Measurements from ENCODE around the gene C5orf58. TPM values are rescaled to one million over a fixed set of nuclear protein-coding genes. Genes with fewer than 3 reads are reported as not detected.

The C5orf58 gene
- total and polyA plus RNA-seq, 2 donors (not counting 1 experiment from before 2014, with no cell fraction given), result not detected

GRCh38 chr5:170251462-170251861, 18.7 kb downstream of the C5orf58 start:
- no CpG with 5 or more reads among the region's 2 CpGs for WGBS (ENCODE audit: insufficient coverage)
- Histone ChIP-seq H3K79me2 (ENCODE audit: control insufficient read depth, insufficient read depth, low read length) (no peaks in the 10 kb centered on the region), H3K4me2 (replicated peaks; ENCODE audit: low read depth, low read length, poor library complexity, severe bottlenecking) (no peak overlapping the region), H3K27me3 (replicated peaks in 1 of 4; ENCODE audit: control extremely low read depth in 1 of 4, control insufficient read depth in 3 of 4, insufficient read depth in 4 of 4, low read length in 3 of 4) (no peaks in the 10 kb centered on the region), H3K9ac (ENCODE audit: low read length) (no peak overlapping the region), H3K4me1 (ENCODE audit: control insufficient read depth in 2 of 2, insufficient read depth in 2 of 2, low read length in 2 of 2) (peaks cover 0 to 4% of the 10 kb centered on the region in 2 donors), H3K27ac (ENCODE audit: low read length in 2 of 2) (no peak overlapping the region), H2AFZ (ENCODE audit: insufficient read depth, low read depth, low read length, poor library complexity, severe bottlenecking) (no peak overlapping the region), H4K20me1 (ENCODE audit: control insufficient read depth, insufficient read depth, low read length, poor library complexity, severe bottlenecking) (no peaks in the 10 kb centered on the region), H3K4me3 (ENCODE audit: control extremely low read depth in 1 of 5, extremely low read depth in 1 of 5, insufficient read depth in 1 of 5, low read depth in 2 of 5, low read length in 4 of 5) (no peak overlapping the region), H3K9me3 (ENCODE audit: control extremely low read depth in 1 of 3, control insufficient read depth in 2 of 3, insufficient read depth in 1 of 3, low read length in 2 of 3) (no peaks in the 10 kb centered on the region), H3K36me3 (replicated peaks in 1 of 2; ENCODE audit: control extremely low read depth in 1 of 2, control insufficient read depth in 1 of 2, extremely low read depth in 1 of 2, insufficient read depth in 2 of 2, low read length in 1 of 2) (peaks cover 6 to 7% of the 10 kb centered on the region in 2 experiments)
- Mint-ChIP-seq H3K27ac (no peak overlapping the region), H3K27me3 (no peaks in the 10 kb centered on the region), H3K4me3 (no peak overlapping the region), H3K9me3 (ENCODE audit: insufficient read depth) (no peaks in the 10 kb centered on the region), H3K4me1 (peaks cover 13% of the 10 kb centered on the region)
- TF ChIP-seq CTCF (IDR thresholded peaks at IDR 0.05), result no peak
- TF ChIP-seq EZH2 (IDR thresholded peaks at IDR 0.05; ENCODE audit: borderline replicate concordance, insufficient read depth, low read depth, low read length, poor library complexity, severe bottlenecking), result no peak
- ChIA-PET POLR2A (no interaction called here), CTCF (interaction anchor here (0.8 to 1.7 kb wide), 2 partner anchors 17 to 25 kb away, joined by 3 to 6 read pairs; no protein-coding TSS in a partner anchor)
- DNase-seq (no peak), ATAC-seq (ENCODE audit: low read depth) (no peak)
- intact Hi-C loops (cut with micrococcal nuclease), result no loop called here

GRCh38 chr5:170252109-170252508, 19.3 kb downstream of the C5orf58 start:
- Histone ChIP-seq H3K36me3 (replicated peaks in 1 of 2; ENCODE audit: control extremely low read depth in 1 of 2, control insufficient read depth in 1 of 2, extremely low read depth in 1 of 2, insufficient read depth in 2 of 2, low read length in 1 of 2) (peaks cover 6 to 7% of the 10 kb centered on the region in 2 experiments), H3K4me3 (ENCODE audit: control extremely low read depth in 1 of 5, extremely low read depth in 1 of 5, insufficient read depth in 1 of 5, low read depth in 2 of 5, low read length in 4 of 5) (no peak overlapping the region), H3K4me2 (replicated peaks; ENCODE audit: low read depth, low read length, poor library complexity, severe bottlenecking) (no peak overlapping the region), H4K20me1 (ENCODE audit: control insufficient read depth, insufficient read depth, low read length, poor library complexity, severe bottlenecking) (no peaks in the 10 kb centered on the region), H3K4me1 (ENCODE audit: control insufficient read depth in 2 of 2, insufficient read depth in 2 of 2, low read length in 2 of 2) (peaks cover 0 to 4% of the 10 kb centered on the region in 2 donors), H2AFZ (ENCODE audit: insufficient read depth, low read depth, low read length, poor library complexity, severe bottlenecking) (no peak overlapping the region), H3K9ac (ENCODE audit: low read length) (no peak overlapping the region), H3K27me3 (replicated peaks in 1 of 4; ENCODE audit: control extremely low read depth in 1 of 4, control insufficient read depth in 3 of 4, insufficient read depth in 4 of 4, low read length in 3 of 4) (no peaks in the 10 kb centered on the region), H3K27ac (ENCODE audit: low read length in 2 of 2) (no peak overlapping the region), H3K9me3 (ENCODE audit: control extremely low read depth in 1 of 3, control insufficient read depth in 2 of 3, insufficient read depth in 1 of 3, low read length in 2 of 3) (no peaks in the 10 kb centered on the region), H3K79me2 (ENCODE audit: control insufficient read depth, insufficient read depth, low read length) (no peaks in the 10 kb centered on the region)
- H3K27me3 Mint-ChIP-seq, result no peaks in the 10 kb centered on the region
- POLR2A ChIA-PET, result no interaction called here
- intact Hi-C loops (cut with micrococcal nuclease), result no loop called here
- no peak overlapping the region for H3K27ac Mint-ChIP-seq
- no peak overlapping the region for H3K4me3 Mint-ChIP-seq
- CTCF ChIA-PET, result interaction anchor here (0.8 to 1.2 kb wide), 2 partner anchors 15 to 16 kb away, joined by 3 to 4 read pairs; no protein-coding TSS in a partner anchor
- no CpG with 5 or more reads among the region's 3 CpGs for WGBS (ENCODE audit: insufficient coverage)
- H3K4me1 Mint-ChIP-seq, result peaks cover 13% of the 10 kb centered on the region
- no peak for DNase-seq
- TF ChIP-seq EZH2 (IDR thresholded peaks at IDR 0.05; ENCODE audit: borderline replicate concordance, insufficient read depth, low read depth, low read length, poor library complexity, severe bottlenecking) (no peak), CTCF (IDR thresholded peaks at IDR 0.05) (no peak)
- H3K9me3 Mint-ChIP-seq (ENCODE audit: insufficient read depth), result no peaks in the 10 kb centered on the region
- no peak for ATAC-seq (ENCODE audit: low read depth)

Measured in B cell (primary cell).